IPS-NIHi11 (cell line): ENCODE data around the gene MTCL1.

Experiments used
- DNase-seq: peaks from one replicate; pipeline ENCODE4 v3.0.0; 2012; ENCODE audit warnings: mixed read lengths, low spot score

The MTCL1 gene

DNA sequence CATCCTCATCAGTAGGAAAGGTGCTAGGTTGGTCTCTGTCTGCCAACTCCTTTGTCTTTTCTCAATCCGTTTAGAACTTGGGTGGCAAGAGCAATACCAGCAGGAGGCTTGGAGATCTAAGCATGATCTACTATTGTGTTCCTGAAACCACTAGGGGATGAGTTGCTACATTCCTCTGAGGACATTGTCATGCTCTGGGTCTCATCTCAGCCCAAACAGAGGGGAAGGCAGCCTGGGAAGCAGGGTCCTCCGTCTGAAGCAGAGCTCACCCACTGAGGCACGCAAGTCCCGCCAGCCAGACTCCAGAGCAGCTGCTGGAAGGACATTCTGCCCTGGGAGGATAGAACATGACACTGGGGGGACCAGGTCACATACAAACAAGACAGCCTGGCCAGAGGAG lies 162.9 kb downstream of the MTCL1 start:
- DNase-seq = no peak

DNA sequence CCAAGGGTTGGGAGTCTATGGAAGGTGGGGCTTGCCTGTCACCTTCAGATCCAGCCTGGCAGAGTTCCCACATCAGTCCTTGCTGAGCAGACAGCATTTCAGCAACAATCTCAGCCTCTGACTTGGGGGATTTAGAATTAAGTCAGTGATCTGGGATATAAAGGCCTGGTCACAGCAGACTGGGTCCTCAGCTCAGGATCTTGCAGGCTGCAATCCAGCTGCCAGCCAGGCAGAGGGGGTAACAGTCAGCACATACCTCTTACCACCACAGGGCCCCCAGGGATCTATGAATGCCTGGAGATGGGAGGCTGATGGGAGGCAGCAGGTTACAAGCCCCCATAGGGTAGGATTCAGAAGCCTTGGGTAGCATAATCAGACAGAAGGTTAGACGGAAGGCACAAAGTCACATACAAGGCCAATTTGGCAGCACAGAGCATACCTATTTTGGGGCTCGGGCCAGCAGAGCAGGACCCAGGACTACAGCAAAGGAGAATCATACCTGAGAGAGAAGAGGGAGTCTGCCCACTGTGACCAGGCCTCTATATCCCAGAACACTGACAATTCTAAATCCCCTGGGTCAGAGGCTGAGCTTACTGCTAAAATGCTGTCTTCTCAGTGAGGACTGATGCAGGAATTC lies 163.5 kb downstream of the MTCL1 start:
- no peak for DNase-seq

DNA sequence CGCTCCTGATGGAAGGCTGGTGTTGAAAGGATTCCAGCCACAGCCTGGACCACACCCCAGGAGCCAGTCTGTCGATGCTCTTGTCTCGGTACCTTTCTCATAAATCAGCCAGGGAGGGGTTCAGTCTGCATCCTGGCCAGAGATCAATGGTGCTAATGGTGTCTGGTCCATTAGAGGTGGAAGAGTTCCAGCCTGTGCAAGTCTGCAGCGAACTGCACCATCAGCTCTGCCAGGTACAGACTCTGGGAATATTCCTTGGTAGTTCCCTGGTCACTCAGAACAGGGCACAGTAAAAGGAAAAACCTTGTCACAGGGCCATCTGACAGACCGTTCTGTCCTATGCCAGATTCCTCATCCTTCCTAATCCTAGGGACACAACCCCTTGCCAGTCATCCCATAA lies 164.3 kb downstream of the MTCL1 start:
- no peak for DNase-seq

DNA sequence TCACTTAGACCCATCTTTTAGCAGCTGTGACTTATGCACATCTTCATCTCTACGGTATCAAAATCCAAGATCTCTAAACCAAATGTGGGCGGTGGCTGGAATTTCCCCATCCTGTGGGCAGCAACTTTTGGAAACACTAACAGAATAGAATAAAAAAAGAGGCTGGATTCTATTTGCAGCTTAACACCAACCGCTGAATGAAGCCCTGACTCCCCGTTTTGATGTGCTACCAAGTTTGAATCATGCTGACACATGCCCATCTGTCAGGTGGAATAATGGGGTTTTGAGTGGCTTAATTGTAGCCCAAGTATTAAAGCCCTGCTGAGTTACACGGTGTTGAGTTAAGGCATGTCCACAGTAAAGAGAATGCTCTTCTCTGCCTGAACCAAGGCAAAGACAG lies 165.2 kb downstream of the MTCL1 start:
- DNase-seq = no peak

DNA sequence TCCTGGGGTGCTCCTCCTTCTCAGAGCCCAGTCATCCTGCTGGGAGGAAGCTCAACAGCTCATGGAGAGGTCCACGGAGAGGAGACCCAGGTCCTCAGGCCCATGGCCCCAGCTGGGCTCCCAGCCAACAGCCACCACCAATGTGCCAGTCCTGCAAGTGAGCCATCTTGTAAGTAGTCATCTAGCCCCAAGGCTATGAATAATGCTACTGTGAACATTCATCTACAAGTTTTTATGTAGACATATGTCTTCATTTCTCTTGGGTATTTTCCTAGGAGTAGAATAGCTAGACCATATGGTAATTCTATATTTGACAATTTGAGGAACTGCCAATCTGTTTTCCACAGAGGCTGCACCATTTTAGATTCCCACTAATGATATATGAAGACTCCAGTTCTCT lies 166.1 kb downstream of the MTCL1 start:
- no peak for DNase-seq

DNA sequence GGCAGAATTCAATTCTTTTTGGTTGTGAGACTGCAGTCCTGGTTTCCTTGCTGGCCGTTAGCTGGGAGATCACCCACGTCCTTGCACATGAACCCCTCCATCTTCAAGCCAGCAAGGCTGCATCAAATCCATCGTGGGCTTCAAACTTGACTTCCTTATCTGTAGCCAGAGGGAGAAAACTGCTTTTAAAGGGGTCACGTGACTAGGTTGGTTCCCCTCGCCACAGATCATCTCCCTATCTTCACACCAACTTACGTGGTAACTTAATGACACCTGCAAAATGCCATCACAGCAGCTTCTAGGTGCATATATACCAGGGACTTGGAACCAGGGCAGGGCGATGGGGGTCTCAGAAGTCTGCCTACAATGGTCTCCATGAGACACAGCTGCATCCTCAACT lies 169.5 kb downstream of the MTCL1 start:
- no peak for DNase-seq

DNA sequence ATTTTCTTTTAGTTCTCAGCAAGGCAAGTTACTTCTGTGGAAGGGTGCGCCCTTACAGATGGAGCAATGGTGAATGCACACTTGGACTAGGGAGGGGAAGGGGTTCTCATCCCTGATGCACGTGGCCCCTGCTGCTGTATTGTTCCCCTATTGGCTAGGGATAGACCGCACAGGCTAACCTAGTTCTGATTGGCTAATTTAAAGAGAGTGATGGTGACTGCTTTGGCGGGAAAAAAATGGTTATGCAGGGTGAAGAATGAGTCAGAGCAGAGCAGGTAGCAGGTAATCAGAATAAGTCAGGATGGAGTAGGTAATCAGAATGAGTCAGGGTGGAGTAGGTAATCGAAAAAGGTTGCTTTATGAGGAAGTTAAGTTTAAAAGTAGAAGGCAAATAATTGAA lies 171.5 kb downstream of the MTCL1 start:
- DNase-seq = no peak

DNA sequence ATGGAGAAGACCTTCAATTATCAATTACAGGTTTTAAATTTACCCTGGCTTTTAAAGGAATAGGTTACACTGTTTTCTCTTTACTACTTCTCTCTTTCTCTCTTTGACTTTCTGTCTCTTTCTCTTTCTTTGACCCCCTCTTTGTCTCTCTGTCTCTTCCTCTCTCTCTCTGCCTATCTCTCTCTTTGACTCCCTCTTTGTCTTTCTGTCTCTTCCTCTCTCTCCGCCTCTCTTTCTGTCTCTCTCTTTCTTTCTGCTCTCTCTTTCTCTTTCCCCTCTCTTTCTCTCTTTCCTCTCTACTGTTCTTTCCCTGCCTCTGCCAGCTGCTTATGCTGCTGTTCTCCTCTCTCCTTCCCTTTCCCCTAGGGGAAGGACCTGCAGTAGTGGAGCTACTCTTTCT lies 175.7 kb downstream of the MTCL1 start:
- no peak for DNase-seq
